ENCODE results near the gene FOXO6.

DNA sequence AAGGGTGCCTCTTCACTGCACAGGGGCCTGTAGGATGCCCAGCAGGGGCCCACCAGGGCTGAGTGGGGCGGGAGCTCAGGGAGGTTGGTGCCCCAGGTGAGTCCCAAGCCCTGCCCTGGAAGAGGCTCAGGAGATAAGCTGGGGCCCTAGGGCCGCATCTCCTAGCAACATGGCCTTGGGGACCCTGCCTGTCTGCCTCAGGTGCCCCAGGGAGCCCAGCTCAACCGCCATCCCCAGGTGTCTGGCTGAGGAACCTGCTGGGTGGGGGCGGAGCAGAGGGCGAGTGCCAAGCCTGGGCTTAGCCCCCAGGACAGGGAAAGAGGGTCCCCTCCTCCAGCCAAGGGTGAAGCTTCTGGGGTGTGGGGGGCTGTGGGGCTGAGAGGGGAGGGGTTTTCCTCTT lies 54.8 kb downstream of the FOXO6 start:
- TF ChIP-seq, protein P1, sequence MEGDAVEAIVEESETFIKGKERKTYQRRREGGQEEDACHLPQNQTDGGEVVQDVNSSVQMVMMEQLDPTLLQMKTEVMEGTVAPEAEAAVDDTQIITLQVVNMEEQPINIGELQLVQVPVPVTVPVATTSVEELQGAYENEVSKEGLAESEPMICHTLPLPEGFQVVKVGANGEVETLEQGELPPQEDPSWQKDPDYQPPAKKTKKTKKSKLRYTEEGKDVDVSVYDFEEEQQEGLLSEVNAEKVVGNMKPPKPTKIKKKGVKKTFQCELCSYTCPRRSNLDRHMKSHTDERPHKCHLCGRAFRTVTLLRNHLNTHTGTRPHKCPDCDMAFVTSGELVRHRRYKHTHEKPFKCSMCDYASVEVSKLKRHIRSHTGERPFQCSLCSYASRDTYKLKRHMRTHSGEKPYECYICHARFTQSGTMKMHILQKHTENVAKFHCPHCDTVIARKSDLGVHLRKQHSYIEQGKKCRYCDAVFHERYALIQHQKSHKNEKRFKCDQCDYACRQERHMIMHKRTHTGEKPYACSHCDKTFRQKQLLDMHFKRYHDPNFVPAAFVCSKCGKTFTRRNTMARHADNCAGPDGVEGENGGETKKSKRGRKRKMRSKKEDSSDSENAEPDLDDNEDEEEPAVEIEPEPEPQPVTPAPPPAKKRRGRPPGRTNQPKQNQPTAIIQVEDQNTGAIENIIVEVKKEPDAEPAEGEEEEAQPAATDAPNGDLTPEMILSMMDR (IDR thresholded peaks at IDR 0.05; ENCODE audit: low read depth, low read length) = no peak
- TF ChIP-seq MAX (IDR thresholded peaks at IDR 0.05; ENCODE audit: low read depth, low read length) (no peak), POLR2A (IDR thresholded peaks at IDR 0.05; ENCODE audit: extremely low read depth, insufficient read length) (no peak), MYC (IDR thresholded peaks at IDR 0.05; ENCODE audit: low read depth, low read length) (no peak)

Measured in NB4 (cell line).